H9 (cell line): Measurements from ENCODE around the gene PFKL. TPM values are rescaled to one million over a fixed set of nuclear protein-coding genes. Genes with fewer than 3 reads are reported as not detected.

Experiments used
- DNase-seq: peaks from one replicate; pipeline ENCODE4 v3.0.0-alpha.2; 2017
- H2AFZ ChIP-seq: one replicate; pipeline ENCODE4 v1.6.1; 2013; ENCODE audit warnings: mild to moderate bottlenecking, low read length, control low read depth, moderate library complexity
- H2AK5ac ChIP-seq: 2 replicates; pipeline ENCODE4 v1.6.1; 2013; ENCODE audit warnings: low read length, control low read depth, mixed read lengths; ENCODE audit not compliant: insufficient read length
- H2BK120ac ChIP-seq: one replicate; pipeline ENCODE4 v1.6.1; 2013; ENCODE audit warnings: low read depth, mild to moderate bottlenecking, low read length, control low read depth, inconsistent platforms; ENCODE audit not compliant: poor library complexity, severe bottlenecking
- H2BK12ac ChIP-seq: 2 replicates; pipeline ENCODE4 v1.6.1; 2013; ENCODE audit warnings: low read length, control low read depth, mixed read lengths, low read depth; ENCODE audit not compliant: insufficient read length
- H2BK15ac ChIP-seq: 2 replicates; pipeline ENCODE4 v1.6.1; 2013; ENCODE audit warnings: low read depth, low read length, control low read depth
- H2BK20ac ChIP-seq: one replicate; pipeline ENCODE4 v1.6.1; 2013; ENCODE audit warnings: low read depth, mild to moderate bottlenecking, low read length, control low read depth, inconsistent platforms; ENCODE audit not compliant: poor library complexity, severe bottlenecking
- H2BK5ac ChIP-seq: 2 replicates; pipeline ENCODE4 v1.6.1; 2013; ENCODE audit warnings: low read length, control low read depth, mixed read lengths; ENCODE audit not compliant: insufficient read length
- H3K14ac ChIP-seq: 2 replicates; pipeline ENCODE4 v1.6.1; 2013; ENCODE audit warnings: low read length, control low read depth; ENCODE audit not compliant: insufficient read depth
- H3K18ac ChIP-seq: 2 replicates; pipeline ENCODE4 v1.6.1; 2013; ENCODE audit warnings: low read depth, mild to moderate bottlenecking, mixed read lengths, low read length, control low read depth; ENCODE audit not compliant: insufficient read length
- H3K23ac ChIP-seq: 2 replicates; pipeline ENCODE4 v1.6.1; 2013; ENCODE audit warnings: low read length, control low read depth, mixed read lengths, low read depth; ENCODE audit not compliant: insufficient read length
- H3K23me2 ChIP-seq: 2 replicates; pipeline ENCODE4 v1.6.1; 2013; ENCODE audit warnings: low read depth, mild to moderate bottlenecking, mixed read lengths, low read length, control low read depth; ENCODE audit not compliant: insufficient read length, poor library complexity, severe bottlenecking
- H3K27ac ChIP-seq: 2 replicates; pipeline ENCODE4 v1.5.1; 2013; ENCODE audit warnings: low read length, control low read depth, mixed read lengths, low read depth; ENCODE audit not compliant: insufficient read length
- H3K27me3 ChIP-seq: 2 replicates; pipeline ENCODE4 v1.6.1; 2013; ENCODE audit warnings: low read length, control low read depth, inconsistent platforms; ENCODE audit not compliant: insufficient read depth
- H3K4ac ChIP-seq: 2 replicates; pipeline ENCODE4 v1.6.1; 2013; ENCODE audit warnings: low read depth, mild to moderate bottlenecking, control low read depth, inconsistent platforms, low read length, moderate library complexity
- H3K4me1 ChIP-seq: 2 replicates; pipeline ENCODE4 v1.6.1; 2013; ENCODE audit warnings: low read length, control low read depth, inconsistent platforms; ENCODE audit not compliant: insufficient read depth
- H3K4me2 ChIP-seq: 2 replicates; pipeline ENCODE4 v1.6.1; 2013; ENCODE audit warnings: low read length, control low read depth, mixed read lengths; ENCODE audit not compliant: insufficient read length, insufficient read depth
- H3K56ac ChIP-seq: 2 replicates; pipeline ENCODE4 v1.6.1; 2013; ENCODE audit warnings: low read depth, mild to moderate bottlenecking, mixed read lengths, low read length, control low read depth; ENCODE audit not compliant: insufficient read length
- H3K79me1 ChIP-seq: 2 replicates; pipeline ENCODE4 v1.6.1; 2013; ENCODE audit warnings: low read depth, mild to moderate bottlenecking, moderate library complexity, low read length, control low read depth, inconsistent platforms; ENCODE audit not compliant: insufficient read depth, poor library complexity, severe bottlenecking
- H3K79me2 ChIP-seq: 2 replicates; pipeline ENCODE4 v1.6.1; 2013; ENCODE audit warnings: low read length, control low read depth, inconsistent platforms; ENCODE audit not compliant: insufficient read depth
- H3K9ac ChIP-seq: 2 replicates; pipeline ENCODE4 v1.6.1; 2013; ENCODE audit warnings: low read length, control low read depth, mixed read lengths; ENCODE audit not compliant: insufficient read length; ENCODE audit errors: extremely low read depth
- H3K9me3 ChIP-seq: one replicate; pipeline ENCODE4 v1.6.1; 2013; ENCODE audit warnings: low read depth, low read length, inconsistent platforms; ENCODE audit not compliant: control insufficient read depth
- H3T11ph ChIP-seq: one replicate; pipeline ENCODE4 v1.6.1; 2013; ENCODE audit warnings: mild to moderate bottlenecking, low read length, control low read depth, inconsistent platforms
- H4K20me1 ChIP-seq: one replicate; pipeline ENCODE4 v1.6.1; 2013; ENCODE audit not compliant: control insufficient read depth, insufficient read length, insufficient read depth
- H4K5ac ChIP-seq: 2 replicates; pipeline ENCODE4 v1.6.1; 2013; ENCODE audit warnings: low read depth, mild to moderate bottlenecking, mixed read lengths, low read length, control low read depth; ENCODE audit not compliant: insufficient read length
- H4K8ac ChIP-seq: replicated peaks from 2 replicates; pipeline ENCODE4 v1.6.1; 2013; ENCODE audit warnings: low read length, control low read depth, mixed read lengths, low read depth; ENCODE audit not compliant: insufficient read length
- H4K91ac ChIP-seq: 2 replicates; pipeline ENCODE4 v1.6.1; 2013; ENCODE audit warnings: low read depth, mild to moderate bottlenecking, moderate library complexity, mixed read lengths, low read length, control low read depth; ENCODE audit not compliant: insufficient read length
- H3K27ac Mint-ChIP-seq, 3 experiments: 2 replicates in 2 of 3; 3 replicates in 1 of 3; pipeline ENCODE4 v1.8.0; 2020 to 2021; ENCODE audit warnings: mixed read lengths in 3 of 3, mild to moderate bottlenecking in 1 of 3, moderate library complexity in 1 of 3
- H3K27me3 Mint-ChIP-seq: 2 replicates; pipeline ENCODE4 v1.8.0; 2021; ENCODE audit warnings: low read depth, mild to moderate bottlenecking, moderate library complexity, mixed read lengths
- H3K36me3 Mint-ChIP-seq, 3 experiments: 2 replicates in 2 of 3; 3 replicates in 1 of 3; pipeline ENCODE4 v1.8.0; 2020 to 2021; ENCODE audit warnings: low read depth in 3 of 3, mixed read lengths in 3 of 3; ENCODE audit not compliant: insufficient read depth in 1 of 3
- H3K4me1 Mint-ChIP-seq, 2 experiments: 2 replicates each; pipeline ENCODE4 v1.8.0; 2020; ENCODE audit warnings: mixed read lengths in 2 of 2
- H3K4me3 Mint-ChIP-seq, 2 experiments: 2 replicates in 1 of 2; 3 replicates in 1 of 2; pipeline ENCODE4 v1.8.0; 2020 to 2021; ENCODE audit warnings: mild to moderate bottlenecking in 2 of 2, mixed read lengths in 2 of 2, moderate library complexity in 1 of 2
- H3K9me3 Mint-ChIP-seq, 2 experiments: 2 replicates in 1 of 2; 3 replicates in 1 of 2; pipeline ENCODE4 v1.8.0; 2020; ENCODE audit warnings: mild to moderate bottlenecking in 2 of 2, mixed read lengths in 2 of 2, moderate library complexity in 1 of 2
- CTCF ChIP-seq: fragments of 200-600 bp; sonication (generic); conservative IDR thresholded peaks from 3 replicates; pipeline ENCODE4 v1.8.0; 2021; ENCODE audit warnings: antibody characterized with exemption, mild to moderate bottlenecking
- WGBS: extraction: QIAGEN DNeasy Blood & Tissue Kit; methylation state at CpG from one replicate; pipeline ENCODE4 v1.1.7; 2013; ENCODE audit warnings: missing lambda C conversion rate, low lambda C conversion rate, mixed read lengths; ENCODE audit not compliant: insufficient read length; ENCODE audit errors: extremely low coverage; 5-methylcytosine and 5-hydroxymethylcytosine counted together
- total RNA-seq: library from RNA; stranded (reverse); gene quantifications from 2 replicates; pipeline ENCODE4 v1.2.1, GENCODE V29; 2021

The PFKL gene
- total RNA-seq, 1 experiment from 2014 or later: 107 TPM

DNA sequence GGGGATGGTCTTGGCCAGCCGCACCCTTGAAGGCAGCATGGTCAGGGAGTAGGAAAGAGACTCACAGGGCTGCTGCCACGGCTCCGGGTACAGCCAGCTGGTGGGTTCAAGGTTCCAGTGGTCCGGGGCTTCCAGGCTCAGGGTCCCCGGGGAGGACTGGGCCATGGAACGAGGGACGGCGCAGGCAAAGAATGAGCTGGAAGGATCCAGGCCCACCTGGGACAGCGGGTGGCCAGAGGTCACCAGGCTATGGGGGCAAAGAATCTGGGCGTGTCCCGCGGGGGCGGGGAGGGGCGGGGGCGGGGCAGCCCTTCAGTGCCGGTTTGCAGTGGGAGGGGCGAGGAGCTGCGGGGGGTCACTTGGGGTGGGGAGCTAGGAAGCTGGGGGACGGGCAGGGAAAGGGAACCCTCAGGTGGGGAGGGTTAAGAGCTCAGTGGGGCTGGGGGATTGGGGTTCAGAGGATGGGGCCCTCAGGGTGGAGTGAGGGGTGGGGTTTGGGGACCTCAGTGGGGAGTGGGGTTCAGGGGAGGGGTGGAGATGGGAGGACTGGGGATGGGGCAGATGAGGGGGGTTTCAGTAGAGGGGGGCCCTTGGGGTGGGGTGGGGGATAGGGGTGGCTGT lies 38.1 kb upstream of the PFKL start, which contains the start of gene DNMT3L:
DNMT3L (minus strand) TSS at position 223 of the 621 bp plus-strand sequence. CDS start 638 bp downstream, outside the sequence.
- no peak within 1 kb of the TSS for H3K4me2 ChIP-seq
- Mint-ChIP-seq H3K27me3 (peaks cover 10% of the 10 kb centered on the region), H3K4me1 (peaks cover 5 to 6% of the 10 kb centered on the region in 2 experiments), H3K36me3 (no peaks in the 10 kb centered on the region; a peak in 1 of 7 replicates), H3K9me3 (no peaks in the 10 kb centered on the region), H3K27ac (no peak within 1 kb of the TSS), H3K4me3 (no peak within 1 kb of the TSS)
- H2BK5ac ChIP-seq: no peak within 1 kb of the TSS
- peak within 1 kb of the TSS; percentile 43; the same call in 1 of the 2 replicates for H2BK15ac ChIP-seq
- H3K23me2 ChIP-seq: no peaks in the 10 kb centered on the region
- no peak within 1 kb of the TSS for H2BK120ac ChIP-seq
- no peak within 1 kb of the TSS for H3K56ac ChIP-seq
- no peak for DNase-seq
- no peak within 1 kb of the TSS; the same call in 1 of the 2 replicates for H3K14ac ChIP-seq
- H3K4me1 ChIP-seq: no peaks in the 10 kb centered on the region; the same call in 1 of the 2 replicates
- TF ChIP-seq CTCF: no peak
- no peak within 1 kb of the TSS for H2BK12ac ChIP-seq
- no peaks in the 10 kb centered on the region for H3K27me3 ChIP-seq
- no peak within 1 kb of the TSS for H2BK20ac ChIP-seq
- no peaks in the 10 kb centered on the region for H3K79me1 ChIP-seq
- no peak within 1 kb of the TSS for H3K9ac ChIP-seq
- no peak within 1 kb of the TSS for H2AFZ ChIP-seq
- no peak within 1 kb of the TSS for H3K27ac ChIP-seq
- H3K79me2 ChIP-seq: no peaks in the 10 kb centered on the region
- no peak within 1 kb of the TSS for H3K23ac ChIP-seq
- H4K8ac ChIP-seq: no peak within 1 kb of the TSS
- no peak within 1 kb of the TSS for H3T11ph ChIP-seq
- WGBS: no CpG with 5 or more reads among the region's 19 CpGs
- H4K20me1 ChIP-seq: no peaks in the 10 kb centered on the region
- no peak within 1 kb of the TSS for H2AK5ac ChIP-seq
- no peaks in the 10 kb centered on the region for H3K9me3 ChIP-seq
- no peak within 1 kb of the TSS for H3K4ac ChIP-seq
- no peak within 1 kb of the TSS for H4K5ac ChIP-seq
- no peak within 1 kb of the TSS for H3K18ac ChIP-seq
- H4K91ac ChIP-seq: no peak within 1 kb of the TSS
